Upper lobe of left lung (tissue), 4 donors: ENCODE results near the gene RAPGEF5.

ENCODE experiments used
- POLR2AphosphoS5 ChIP-seq, 2 donors: sonication (generic); formaldehyde crosslinking; IDR thresholded peaks; one replicate each; pipeline ENCODE4 v1.5.1; 2017; ENCODE audit warnings: antibody characterized with exemption in 2 of 2
- TF ChIP-seq, protein P1 (sequence below), 6 experiments: fragments of 450-650 bp in 4 of 6; fragments of 200-600 bp in 2 of 6; sonication (generic) in 2 of 6; IDR thresholded peaks; one replicate each; pipeline ENCODE4 v1.5.1; 2016 to 2019; ENCODE audit warnings: antibody characterized with exemption in 6 of 6

GRCh38 chr7:22268884-22269421, 88.0 kb downstream of the RAPGEF5 start:
- TF ChIP-seq, protein P1, sequence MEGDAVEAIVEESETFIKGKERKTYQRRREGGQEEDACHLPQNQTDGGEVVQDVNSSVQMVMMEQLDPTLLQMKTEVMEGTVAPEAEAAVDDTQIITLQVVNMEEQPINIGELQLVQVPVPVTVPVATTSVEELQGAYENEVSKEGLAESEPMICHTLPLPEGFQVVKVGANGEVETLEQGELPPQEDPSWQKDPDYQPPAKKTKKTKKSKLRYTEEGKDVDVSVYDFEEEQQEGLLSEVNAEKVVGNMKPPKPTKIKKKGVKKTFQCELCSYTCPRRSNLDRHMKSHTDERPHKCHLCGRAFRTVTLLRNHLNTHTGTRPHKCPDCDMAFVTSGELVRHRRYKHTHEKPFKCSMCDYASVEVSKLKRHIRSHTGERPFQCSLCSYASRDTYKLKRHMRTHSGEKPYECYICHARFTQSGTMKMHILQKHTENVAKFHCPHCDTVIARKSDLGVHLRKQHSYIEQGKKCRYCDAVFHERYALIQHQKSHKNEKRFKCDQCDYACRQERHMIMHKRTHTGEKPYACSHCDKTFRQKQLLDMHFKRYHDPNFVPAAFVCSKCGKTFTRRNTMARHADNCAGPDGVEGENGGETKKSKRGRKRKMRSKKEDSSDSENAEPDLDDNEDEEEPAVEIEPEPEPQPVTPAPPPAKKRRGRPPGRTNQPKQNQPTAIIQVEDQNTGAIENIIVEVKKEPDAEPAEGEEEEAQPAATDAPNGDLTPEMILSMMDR (IDR thresholded peaks at IDR 0.05): no peak
- TF ChIP-seq POLR2AphosphoS5 (IDR thresholded peaks at IDR 0.05): no peak
